CMK (cell line): ENCODE measurements around the gene ZNF630.
"Not testable (repeated sequence)": the region's sequence is repeated elsewhere in the genome, so short reads cannot be mapped to it uniquely, and the experiment has no call there.

Experiments
- DNase-seq: peaks from one replicate; pipeline ENCODE4 v3.0.0-alpha.2; 2010; ENCODE audit warnings: low read depth

Gene ZNF630

DNA sequence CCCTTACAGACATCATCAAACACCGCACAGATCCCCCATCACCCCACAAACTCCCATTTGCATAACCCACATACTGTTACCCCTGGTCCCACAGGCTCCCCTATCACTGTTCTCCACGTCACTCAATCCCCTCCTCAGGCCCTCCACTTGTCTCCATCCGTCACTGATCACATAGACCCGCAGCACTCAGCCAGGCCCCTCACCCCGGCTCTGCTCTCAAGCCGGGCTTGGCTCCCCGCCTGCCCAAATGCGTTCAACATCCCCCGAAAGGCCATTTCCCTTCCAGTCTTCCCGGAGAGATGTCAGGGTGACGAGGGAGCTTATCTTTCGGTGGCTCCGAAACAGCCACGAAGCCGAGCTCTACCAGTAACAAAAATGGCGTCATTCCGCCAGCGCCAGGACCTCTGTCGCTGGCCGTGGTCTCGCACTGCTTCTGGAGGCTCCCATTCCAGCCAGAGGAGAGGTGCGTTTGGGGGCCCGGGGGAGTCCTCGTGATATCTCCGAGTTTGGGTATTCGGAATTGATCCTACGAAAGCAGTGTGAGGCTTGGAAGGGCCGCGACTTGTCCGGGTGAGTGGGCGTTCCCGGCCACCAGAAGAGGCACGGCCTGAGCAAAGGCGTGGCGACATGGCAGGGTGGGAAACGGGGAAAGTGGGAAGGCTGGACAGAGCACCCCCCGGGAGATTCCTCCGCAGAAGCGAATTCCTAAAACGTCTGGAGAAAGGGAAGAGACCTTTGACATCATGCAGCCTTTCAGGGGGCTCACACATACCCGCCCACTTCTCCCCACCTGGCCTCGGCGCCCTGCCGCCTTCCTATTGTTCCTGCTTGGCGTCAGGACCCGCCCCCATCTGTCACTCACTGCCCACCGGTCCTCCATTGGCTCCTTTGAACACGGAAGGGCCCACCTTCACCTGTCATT, at the start of gene ZNF630:
Gene ZNF630, minus strand, starts transcription at position 577 of the 922 bp plus-strand sequence. CDS start 4,754 bp downstream, outside the sequence.
- DNase-seq, result no peak

DNA sequence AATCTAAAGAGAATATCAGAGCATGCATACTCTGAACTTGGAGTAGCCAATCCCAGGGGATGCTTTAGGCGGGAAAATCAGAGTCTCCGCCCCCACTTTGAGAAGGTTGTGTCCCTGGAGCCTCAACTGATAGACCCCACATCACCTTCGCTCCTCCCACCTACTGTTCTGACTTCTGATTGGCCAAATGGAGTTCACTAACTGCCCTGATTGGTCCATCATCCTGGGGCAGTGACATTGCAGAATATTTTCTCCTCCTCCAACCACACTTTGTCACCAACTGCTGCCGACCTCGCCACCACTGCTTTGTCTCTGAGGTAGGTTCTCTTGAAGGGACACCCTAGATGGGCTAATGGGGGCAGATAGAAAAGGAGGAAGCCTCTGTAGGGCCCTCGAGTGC, 36.3 kb upstream of the ZNF630 start:
- DNase-seq, result no peak

DNA sequence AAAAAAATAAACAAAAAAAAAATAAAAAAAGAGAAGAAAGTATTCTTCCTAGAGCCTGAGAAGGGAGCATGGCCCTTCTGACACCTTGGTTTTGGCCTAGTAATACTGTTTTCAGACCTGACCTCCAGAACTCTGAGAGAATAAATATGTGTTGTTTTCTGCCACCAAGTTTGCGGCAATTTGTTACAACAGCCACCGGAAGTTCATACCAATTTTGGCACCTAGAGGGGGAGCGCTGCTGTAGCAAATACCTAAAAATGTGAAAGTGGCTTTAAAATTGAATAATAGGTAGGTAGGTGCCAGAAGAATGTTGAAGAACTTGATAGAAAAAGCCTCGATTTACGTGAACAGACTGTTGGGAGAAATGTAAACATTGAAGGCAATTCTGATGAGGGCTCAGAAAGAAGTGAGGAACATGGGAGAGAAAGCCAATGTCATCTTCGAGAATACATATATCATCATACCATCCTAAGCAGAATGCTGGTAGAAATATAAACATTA, 31.5 kb upstream of the ZNF630 start:
- DNase-seq, result no peak

DNA sequence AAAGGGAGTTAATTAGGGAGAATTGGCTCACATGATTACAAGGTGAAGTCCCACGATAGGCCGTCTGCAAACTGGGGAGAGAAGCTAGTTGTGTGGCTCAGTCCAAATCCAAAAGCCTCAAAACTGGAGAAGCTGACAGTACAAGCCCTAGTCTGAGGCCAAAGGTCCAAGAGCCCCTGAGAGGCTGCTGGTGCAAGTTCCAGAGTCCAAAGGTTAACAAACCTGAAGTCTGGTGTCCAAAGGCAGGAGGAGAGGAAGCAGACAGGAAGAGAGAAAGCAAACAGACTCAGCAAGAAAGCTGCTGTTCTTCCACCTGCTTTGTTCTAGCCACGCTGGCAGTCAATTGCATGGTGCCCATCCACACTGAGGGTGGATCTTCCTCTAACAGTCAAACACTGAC, 30.0 kb upstream of the ZNF630 start:
- no peak for DNase-seq

DNA sequence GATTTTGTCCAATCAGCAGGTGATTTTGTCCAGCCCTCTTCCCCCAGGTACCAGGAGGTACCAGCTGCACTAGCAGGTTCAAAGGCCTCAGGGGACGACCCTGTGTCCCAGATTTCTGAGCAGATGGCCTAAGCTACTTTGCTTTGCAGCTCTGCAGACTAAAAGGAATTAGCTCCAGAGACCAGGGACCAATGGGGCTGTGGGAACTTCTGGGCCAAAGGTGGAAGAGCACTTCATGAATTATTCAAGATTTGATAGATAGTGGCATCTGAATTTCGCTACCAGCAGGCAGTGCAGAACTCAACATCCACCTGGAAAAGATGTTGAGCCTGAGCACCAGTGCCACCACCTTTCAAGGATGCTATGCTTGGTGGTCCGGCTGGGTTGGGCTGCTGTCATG, 21.1 kb upstream of the ZNF630 start:
- DNase-seq, result not testable (repeated sequence)

DNA sequence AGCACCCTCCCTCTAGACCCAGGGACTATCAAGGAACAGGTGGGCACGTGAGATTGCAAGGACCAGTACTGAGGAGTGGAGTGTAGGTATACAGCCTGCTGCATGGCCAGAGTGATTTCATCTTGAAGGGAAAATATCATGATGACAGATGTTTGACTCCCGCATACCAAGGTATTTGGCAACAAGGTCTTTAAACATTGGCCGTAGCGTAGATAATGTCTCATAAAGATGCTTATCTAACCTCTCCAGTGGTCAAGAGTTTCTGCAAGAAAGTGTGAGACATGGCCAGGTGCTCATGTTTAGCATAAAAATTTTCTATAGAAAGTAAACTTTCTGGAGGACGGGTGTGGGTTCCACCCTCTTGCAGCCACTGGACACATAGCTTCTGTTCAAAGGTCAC, 18.7 kb upstream of the ZNF630 start:
- DNase-seq, result no peak

DNA sequence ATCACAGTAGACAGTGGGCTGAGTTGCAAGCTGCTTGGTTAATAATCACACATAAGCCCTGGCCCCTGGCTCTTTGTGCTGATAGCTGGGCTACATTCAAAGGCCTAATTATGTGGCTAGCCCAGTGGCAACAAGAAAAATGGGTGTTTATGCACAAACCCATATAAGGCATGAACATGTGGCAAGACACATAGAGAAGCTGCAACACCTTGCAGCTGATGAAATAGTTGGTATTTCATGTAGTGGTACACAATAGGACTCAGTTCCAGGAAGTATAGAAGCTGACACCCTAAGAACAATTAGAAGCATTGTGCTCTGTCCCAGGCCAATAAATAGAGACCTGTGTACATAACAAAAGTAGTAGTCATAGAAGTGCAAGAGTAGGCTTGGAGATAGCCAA, 14.6 kb upstream of the ZNF630 start:
- DNase-seq, result no peak

DNA sequence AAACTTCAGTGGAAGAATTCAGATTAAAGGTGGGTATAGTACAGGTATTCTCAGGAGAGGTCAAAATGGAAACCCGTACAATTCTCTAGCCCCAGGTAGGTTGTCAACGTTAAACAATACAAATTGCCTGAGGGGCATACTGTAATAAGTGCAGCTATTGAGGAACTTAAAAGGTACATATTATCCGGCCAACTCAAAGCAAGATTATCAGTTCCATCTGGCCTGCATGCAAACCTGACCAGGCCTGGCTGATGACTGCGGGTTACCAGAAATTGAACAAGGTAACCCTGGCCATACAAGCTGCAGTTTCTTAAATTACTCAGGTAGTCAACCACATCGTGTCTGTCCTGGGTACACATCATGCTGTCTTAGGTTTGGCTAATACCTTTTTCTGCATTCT, 12.3 kb upstream of the ZNF630 start:
- DNase-seq, result no peak

DNA sequence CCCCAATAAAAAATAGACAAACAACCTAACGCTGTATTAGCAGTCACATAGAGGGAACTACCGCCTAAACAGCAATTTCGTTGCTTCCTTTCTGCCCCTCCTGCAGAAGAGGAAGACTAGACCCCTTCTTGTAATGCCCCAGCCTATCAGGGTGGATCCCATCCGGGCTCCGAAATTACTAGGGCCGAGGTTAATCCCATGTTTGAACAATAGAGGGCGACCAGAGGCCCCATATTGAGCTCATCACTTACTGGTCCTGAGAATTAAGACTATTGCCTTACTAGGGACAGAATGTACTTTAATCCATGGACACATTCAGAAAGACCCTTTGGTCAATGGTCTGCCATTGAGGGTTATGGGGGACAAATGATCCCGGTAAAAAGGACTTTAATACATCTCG, 11.8 kb upstream of the ZNF630 start:
- DNase-seq, result peak; percentile 8

DNA sequence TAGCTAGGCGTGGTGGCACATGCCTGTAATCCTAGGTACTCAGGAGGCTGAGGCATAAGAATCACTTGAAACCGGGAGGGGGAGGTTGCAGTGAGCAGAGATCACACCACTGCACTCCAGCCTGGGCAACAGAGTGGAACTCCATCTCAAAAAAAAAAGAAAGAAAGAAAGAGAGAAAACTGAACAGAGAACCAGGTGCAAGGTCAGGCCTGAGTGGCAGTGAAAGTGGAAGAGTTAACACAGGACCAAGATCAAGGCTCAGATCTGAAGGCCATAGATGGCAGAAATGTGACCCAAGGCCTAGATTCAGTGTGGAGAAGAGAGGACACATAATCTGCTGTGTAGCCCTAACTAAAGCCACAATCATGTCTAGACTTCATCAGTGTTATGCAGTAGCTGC, 4.9 kb upstream of the ZNF630 start:
- DNase-seq, result no peak

DNA sequence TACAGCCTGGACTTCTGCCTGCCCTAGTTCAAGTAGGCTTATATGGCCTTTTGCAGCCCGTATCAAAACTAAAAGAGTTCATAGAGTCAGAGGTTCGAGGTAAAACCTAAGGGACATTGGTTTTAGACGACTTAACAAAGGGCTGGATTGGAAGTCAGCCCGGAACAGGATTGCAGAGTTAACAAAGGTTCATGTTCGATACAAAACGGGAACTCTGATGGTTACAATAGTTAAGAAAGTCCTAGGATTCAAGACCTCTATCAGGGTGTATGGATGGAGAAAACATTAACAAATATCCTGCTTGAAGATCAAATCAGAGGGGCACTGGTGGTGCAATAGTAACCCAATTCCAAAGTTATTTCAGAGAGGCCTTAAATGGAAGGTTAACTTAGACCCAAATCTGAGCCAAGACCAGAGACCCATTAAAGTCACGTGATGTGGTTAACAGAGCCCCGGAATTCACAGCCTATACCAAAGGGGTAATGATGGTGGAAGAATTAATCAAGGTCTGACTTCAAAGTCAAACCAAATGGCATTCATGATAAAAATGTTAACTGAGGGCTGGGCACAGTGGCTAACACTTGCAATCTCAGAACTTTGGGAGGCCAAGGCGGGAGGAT, 656 bp upstream of the ZNF630 start:
- no peak for DNase-seq

DNA sequence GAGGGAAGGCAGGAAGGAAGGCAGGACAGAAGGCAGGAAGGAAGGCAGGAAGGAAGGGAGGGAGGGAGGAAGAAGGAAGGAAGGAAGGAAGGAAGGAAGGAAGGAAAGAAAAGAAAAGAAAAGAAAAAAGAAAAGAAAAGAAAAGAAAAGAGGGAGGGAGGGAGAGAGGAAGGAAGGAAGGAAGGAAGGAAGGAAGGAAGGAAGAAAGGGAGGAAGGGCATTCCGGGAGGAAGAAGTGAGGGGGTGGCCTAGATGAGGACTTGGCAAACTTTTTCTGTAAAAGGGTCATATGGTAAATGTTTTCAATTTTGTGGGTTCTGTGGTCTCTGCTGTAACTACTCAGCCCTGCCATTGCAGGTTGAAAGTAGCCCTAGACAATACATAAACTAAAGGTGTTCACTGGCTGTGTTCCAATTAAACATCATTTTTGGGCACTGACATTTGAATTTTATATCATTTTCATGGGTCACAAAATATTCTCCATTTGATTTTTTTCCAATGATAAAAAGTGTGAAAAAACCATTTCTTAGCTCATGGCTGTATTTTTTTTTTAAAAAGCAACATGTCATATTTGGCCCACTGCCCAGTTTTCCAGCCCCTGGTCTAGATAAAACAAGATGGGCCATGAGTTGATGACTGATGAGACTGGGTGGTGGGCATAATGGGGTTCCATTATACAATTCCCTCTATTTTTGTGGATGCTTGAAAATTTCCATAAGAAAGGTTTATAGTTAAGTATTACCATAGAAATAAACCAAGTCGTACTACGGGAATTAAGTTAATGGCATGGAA, 3.1 kb downstream of the ZNF630 start:
- no peak for DNase-seq

DNA sequence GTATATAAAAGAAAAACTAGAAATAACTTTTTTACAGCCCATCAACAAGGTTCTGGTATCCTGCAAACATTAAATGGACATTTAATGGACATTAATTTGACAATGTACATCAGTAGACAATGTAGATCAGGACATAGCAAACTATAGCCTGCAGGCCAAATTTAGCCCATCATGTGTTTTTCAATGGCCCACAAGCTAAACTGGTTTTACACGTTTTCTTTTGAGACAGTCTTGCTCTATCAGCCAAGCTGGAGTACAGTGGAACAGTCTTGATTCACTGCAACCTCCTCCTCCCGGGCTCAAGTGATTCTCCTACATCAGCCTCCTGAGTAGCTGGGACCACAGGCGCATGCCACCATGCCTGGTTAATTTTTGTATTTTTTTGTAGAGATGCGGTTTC, 7.2 kb downstream of the ZNF630 start:
- no peak for DNase-seq

DNA sequence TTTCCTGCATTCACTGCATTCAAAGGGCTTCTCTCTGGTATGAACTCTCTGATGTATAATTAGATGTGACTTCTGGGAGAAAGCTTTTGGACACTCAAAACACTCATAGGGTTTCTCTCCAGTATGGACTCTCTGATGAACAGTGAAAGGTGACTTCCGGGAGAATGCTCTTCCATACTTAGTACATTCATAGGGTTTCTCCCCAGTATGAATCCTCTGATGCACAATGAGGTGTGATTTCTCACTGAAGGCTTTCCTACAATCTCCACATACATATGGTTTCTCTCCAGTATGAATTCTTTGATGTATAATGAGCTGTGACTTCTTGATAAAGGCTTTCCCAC, 12.2 kb downstream of the ZNF630 start:
- no peak for DNase-seq

DNA sequence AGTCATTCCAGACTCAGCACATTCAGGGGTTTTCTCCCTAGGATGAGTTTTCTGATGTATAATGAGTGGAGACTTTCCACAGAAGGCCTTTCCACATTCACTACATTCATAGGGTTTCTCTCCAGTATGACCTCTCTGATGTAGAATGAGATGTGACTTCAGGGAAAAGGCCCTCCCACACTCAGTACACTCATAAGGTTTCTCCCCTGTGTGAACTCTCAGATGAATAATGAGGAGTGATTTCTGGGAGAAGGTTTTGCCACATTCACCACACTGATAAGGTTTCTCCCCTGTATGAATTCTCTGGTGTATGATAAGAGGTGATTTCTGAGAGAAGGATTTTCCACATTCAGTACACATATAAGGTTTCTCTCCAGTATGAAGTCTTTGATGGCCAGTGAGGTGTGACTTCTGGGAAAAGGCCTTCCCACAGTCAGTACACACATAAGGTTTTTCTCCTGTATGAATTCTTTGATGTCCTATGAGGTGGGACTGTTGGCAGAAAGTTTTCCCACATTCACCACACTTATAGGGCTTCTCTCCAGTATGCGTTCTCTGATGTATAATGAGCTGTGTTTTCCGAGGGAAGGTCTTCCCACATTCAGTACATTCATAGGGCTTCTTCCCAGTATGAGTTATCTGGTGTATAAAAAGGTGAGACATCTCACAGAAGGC, 12.7 kb downstream of the ZNF630 start:
- no peak for DNase-seq

DNA sequence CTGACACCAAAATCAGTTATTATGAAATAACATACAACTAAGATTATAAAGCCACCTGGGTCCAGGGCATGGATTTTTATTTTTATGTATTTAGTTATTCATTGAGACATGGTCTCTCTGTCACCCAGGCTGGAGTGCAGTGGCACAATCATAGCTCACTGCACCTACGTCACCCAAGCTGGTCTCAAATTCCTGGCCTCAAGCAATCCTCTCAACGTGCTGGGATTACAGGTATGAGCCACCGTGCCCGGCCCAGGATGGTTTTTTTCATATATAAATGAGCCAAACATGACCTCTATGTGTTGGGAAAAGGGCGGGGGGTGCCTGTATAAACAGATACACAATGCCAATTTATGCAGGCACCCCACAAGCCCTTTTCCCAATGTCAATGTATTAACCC, 24.6 kb downstream of the ZNF630 start:
- DNase-seq, result no peak

DNA sequence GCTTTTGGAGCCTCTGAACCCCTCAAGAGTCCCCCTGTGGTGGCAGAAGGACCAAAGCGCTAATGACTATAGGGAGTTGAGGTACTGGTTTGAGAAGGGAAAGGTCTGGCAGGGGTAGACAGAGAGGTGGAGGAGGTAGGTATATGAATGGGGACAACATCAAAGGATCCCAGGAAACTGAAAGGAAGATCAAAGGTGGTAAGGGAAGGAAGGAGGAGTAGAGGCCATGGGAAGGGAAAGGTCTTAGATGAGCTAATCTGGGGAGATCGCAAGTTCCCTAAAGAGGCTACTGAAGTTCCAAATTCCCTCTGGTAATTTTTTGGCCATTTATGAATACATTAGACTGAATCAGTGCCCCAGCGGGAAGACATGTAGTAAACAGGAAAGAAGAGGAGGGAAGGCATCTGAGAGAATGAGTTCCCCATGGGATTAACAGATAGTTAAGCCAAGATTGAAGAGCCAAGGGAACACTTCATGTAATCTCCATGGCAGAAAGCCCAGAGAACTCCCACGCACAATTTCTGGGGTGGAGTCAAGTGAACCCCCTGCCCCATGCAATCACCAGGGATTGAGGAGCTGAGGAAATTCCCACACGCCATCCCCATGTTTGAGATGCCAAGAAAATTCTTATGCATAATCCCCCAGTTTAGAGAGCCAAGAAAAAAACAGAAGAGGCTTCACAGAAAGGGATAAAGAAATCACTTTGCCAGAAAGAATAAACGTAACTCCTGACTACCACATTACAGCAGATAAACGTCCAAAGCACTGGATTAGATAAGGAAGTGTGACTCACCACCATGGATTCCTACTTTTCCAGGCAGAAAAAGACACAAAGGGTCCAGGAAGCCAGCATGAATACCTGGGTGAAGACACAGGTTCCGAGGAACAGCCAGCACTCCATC, 25.8 kb downstream of the ZNF630 start:
- no peak for DNase-seq

DNA sequence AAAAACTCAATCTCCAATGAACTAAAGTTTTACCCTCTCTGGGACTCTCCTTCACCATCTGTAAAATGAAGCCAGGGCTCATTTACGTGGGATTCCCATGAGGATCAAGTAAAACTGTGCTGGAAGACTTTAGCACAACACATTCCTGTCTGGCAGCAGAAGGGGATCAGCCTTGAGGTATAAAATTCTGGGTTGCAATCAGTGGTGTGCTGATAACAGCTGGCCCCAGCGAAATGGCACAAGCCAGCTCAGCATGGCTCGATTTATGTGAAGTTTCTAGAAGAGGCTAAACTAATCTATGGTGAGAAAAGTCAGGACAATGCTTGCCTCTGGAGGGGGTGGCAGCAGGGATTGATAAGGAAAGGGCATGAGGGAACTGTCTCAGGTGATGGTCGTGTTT, 28.4 kb downstream of the ZNF630 start:
- DNase-seq, result no peak

DNA sequence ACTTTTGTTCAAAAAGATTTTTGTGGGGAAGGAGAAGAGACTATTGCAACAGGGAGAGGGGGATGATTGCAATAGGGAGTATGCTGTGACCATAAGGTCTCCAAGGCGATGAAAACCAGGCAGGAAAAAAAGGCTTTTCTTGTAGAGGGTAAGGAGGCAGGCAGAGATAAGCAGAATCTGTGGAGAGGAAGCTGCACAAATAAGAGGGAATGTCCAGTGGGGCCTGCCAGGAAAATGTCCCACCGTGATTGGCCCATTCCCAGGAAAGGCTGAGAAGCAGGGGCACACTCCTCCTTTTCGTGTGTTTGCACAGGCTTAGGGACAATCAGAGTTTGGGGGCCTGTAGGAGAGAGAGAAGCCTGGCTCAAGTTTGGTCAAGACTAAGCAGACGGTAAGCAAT, 35.5 kb downstream of the ZNF630 start:
- DNase-seq, result no peak

DNA sequence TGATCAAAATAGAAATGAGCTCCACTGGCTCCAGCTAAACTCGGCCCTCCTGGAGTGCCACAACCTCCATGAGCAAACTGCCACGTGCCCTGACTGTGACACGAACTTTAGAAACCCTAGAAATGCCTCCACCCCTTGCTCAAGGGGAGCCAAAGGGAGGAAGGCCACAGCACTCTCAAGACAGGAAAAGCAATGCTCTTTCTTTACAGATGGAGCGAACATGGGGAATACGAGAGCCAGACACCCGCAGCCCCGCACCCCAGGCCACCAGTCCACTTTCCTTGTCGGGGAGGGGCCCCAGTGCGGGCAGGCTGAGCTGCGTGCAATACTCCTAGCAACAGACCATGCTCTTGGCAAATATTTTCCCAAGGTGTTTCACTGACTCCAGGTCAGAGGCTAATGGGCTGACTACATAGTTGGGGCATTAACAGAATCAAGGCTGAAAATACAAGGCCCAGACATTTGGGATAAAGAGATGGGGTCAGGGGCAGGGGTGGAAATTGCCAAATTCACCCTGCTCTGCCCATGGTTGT, 40.7 kb downstream of the ZNF630 start:
- not testable (repeated sequence) for DNase-seq

DNA sequence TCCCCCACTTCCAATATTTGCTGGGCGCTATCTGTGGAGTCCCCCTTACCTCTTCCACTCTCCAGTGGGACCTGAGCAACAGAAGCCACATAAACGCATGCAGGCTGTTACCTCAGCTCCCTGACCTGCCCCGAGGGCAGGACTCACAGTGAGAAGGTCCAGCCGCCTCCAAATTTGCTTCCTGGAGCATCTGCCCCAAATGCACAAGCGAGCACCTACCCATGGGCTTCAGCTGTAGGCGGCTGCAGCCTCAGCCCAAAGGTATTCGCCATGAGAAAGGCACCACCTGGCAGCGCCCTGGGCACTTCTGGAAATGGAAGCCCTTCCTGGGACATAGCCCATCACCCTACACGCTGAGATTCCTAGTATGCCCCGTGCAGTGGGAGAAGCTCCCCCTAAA, 41.2 kb downstream of the ZNF630 start:
- no peak for DNase-seq
